HAP-1 (cell line): ENCODE results near the gene STK10.

Experiments
- DNase-seq, 2 experiments: peaks; one replicate each; pipeline ENCODE4 v3.0.0-alpha.2; 2016 to 2020; ENCODE audit warnings: low spot score in 2 of 2
- H3K27me3 ChIP-seq: fragments of 250-450 bp; sonication (Bioruptor Pico); 2 replicates; pipeline ENCODE4 v1.5.1; 2020; ENCODE audit warnings: low read depth, mild to moderate bottlenecking, moderate library complexity
- H3K36me3 ChIP-seq: fragments of 250-450 bp; sonication (Bioruptor Pico); replicated peaks from 2 replicates; pipeline ENCODE4 v1.5.1; 2020; ENCODE audit warnings: mild to moderate bottlenecking
- H3K4me1 ChIP-seq: fragments of 250-450 bp; sonication (Bioruptor Pico); 2 replicates; pipeline ENCODE4 v1.5.1; 2020; ENCODE audit warnings: mild to moderate bottlenecking
- H3K4me3 ChIP-seq: fragments of 250-450 bp; sonication (Bioruptor Pico); 2 replicates; pipeline ENCODE4 v1.5.1; 2020; ENCODE audit warnings: mild to moderate bottlenecking, moderate library complexity
- H3K9me3 ChIP-seq: fragments of 250-450 bp; sonication (Bioruptor Pico); 2 replicates; pipeline ENCODE4 v1.5.1; 2020; ENCODE audit warnings: mild to moderate bottlenecking, moderate library complexity
- in situ Hi-C: fragments of 300-500 bp; cut with MboI; formaldehyde crosslinking; loops from 3 replicates; pipeline ENCODE4 v1.14.3; 2020; ENCODE audit warnings: low sequenced_read_pairs, inconsistent platforms, mixed read lengths

STK10 gene

DNA sequence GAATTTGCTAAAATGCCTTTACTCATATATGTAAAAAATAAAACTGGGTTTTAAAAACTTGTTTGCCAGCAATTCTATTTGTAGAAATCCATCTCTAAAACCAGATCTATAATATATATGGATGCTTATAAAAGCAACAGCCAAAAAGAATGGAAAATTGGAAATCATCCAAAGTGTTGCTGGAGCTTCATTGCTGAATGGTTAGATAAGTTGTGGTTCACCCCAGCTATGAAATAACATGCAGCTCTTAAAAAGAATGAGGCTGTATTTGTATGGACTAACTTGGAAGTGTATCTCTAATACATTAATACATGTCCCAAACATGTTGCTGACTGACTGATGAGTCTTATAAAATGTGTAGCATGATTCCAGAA, 76.2 kb downstream of the STK10 start:
- no peak for DNase-seq
- Histone ChIP-seq H3K4me1 (peaks cover 25% of the 10 kb centered on the region), H3K27me3 (no peaks in the 10 kb centered on the region), H3K9me3 (no peaks in the 10 kb centered on the region), H3K36me3 (no peaks in the 10 kb centered on the region; the same call in 1 of the 2 replicates), H3K4me3 (no peak overlapping the region)
- in situ Hi-C loops: loop anchor here (5.0 to 25.0 kb wide), 2 partner anchors 75 to 575 kb away; partner anchors contain the start of gene STK10

DNA sequence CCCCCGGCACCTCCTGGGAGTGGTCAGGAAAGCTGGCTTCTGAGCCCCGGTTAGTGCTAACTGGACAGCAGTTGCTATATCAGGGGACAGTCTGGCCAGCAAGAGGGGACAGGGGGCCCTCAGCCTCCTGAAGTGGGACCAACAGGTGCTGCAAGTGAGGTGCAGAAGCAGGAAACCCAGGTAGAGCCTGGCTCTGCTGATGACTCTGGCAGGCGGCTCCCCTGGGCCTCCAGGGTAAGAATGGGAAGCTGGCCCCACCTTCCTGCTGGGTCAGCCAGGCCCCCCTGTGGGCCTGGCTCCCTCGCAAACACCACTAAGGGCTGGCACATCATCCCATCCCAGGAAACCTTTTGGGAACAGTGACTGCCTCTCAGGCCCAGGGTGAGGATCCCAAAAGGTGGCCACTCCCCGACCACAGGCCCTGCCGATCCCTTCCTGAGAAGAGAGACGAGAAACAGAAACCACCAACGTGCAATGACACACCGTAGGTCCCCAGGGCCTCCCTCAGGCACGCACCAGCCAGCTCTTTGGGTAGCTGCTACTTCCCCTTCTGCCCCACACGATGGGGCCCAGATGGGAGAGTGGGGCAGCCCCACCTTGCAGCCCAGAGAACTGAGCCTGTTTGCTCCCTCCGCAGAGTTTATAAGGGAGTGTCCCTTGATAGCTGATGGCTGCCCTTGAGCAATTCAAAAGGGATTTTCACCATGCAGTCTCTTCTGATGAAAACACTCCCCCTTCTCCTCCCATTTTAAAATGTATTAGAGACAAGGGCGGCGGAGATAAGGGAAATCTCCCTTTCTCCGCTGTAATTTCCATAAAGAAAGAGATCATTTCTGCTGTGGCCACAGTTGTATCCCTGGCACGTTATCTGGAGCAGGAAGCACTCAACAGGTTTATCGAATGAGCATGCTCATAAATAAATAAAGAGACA, 76.8 kb downstream of the STK10 start:
- no peaks in the 10 kb centered on the region for H3K27me3 ChIP-seq
- in situ Hi-C loops: loop anchor here (5.0 to 25.0 kb wide), 2 partner anchors 76 to 576 kb away; partner anchors contain the start of gene STK10
- H3K4me1 ChIP-seq: peaks cover 30% of the 10 kb centered on the region
- DNase-seq: peak; percentile 51
- H3K36me3 ChIP-seq: no peaks in the 10 kb centered on the region; the same call in 1 of the 2 replicates
- no peaks in the 10 kb centered on the region for H3K9me3 ChIP-seq
- H3K4me3 ChIP-seq: no peak overlapping the region

DNA sequence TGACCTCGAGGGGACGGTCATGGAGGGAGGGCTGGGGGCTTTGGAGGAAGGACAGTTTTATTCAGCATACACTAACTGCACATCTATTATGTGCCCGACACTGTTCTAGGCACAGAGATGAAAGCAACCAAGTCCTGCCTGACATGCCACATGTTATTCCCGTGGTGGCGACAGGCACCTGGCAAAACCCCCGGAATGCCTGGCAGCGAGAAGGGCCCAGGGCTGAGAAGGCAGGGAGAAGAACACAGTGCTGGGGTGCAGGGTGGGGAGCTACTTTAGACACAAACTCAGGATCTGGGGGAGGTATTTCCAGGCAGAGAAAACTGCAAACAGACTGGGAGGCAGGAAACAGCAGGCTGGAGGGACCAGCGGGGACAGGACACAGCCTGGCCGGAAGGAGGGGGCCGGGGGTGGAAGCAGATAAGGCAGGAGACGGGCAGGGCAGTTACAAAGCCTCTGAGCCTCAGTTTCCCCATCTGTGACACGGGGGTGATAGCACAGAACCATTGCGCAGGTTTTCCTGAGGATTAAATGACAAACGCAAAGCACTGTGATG, 77.7 kb downstream of the STK10 start:
- in situ Hi-C loops: loop anchor here (5.0 to 25.0 kb wide), 2 partner anchors 77 to 577 kb away; partner anchors contain the start of gene STK10
- H3K4me3 ChIP-seq: no peak overlapping the region
- peaks cover 30% of the 10 kb centered on the region for H3K4me1 ChIP-seq
- no peaks in the 10 kb centered on the region; the same call in 1 of the 2 replicates for H3K36me3 ChIP-seq
- DNase-seq: no peak
- no peaks in the 10 kb centered on the region for H3K9me3 ChIP-seq
- H3K27me3 ChIP-seq: no peaks in the 10 kb centered on the region

DNA sequence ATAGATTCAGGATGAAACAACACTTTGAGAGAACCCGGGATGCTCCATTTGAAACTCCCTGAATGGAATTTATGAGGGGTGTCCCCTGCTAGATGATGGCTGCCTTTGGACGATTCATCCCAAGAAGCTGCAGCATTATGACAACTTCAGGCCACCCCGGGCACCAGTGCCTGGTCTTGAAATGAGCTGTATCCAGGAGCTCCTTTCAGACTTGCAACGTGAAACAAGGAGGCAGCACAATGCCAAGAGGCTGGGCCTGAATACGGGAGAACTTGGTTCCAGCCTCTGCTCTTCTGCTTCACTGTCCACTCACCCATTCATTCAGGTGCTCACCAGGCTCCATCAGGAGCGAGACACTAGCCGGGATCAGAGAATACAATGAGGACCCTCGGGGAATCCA, 78.3 kb downstream of the STK10 start:
- no peak overlapping the region for H3K4me3 ChIP-seq
- H3K36me3 ChIP-seq: no peaks in the 10 kb centered on the region
- H3K9me3 ChIP-seq: no peaks in the 10 kb centered on the region
- in situ Hi-C loops: loop anchor here (5.0 to 25.0 kb wide), 3 partner anchors 78 to 578 kb away; partner anchors contain the start of genes STK10 and UBTD2
- no peak for DNase-seq
- H3K27me3 ChIP-seq: no peaks in the 10 kb centered on the region
- H3K4me1 ChIP-seq: peaks cover 30% of the 10 kb centered on the region

DNA sequence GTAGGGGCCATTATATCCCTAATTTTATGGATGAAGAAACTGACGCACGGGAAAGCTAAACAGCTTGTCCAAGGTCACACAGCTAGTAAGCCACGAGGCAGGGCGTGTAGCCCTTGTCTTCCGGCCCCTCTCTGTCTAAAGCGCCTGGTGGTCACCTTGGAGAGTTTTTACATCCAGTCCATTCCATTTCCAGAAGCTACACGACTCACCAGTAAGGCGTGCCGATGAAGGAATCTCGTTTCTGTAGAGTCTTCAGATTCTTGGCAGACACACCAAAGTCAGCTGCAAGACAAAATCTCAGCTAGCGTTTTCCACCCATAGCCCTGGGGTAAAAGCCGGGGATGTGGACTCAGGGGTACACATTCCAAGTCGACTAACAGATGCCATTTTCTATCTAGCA, 80.5 kb downstream of the STK10 start:
- no peak overlapping the region for H3K4me3 ChIP-seq

DNA sequence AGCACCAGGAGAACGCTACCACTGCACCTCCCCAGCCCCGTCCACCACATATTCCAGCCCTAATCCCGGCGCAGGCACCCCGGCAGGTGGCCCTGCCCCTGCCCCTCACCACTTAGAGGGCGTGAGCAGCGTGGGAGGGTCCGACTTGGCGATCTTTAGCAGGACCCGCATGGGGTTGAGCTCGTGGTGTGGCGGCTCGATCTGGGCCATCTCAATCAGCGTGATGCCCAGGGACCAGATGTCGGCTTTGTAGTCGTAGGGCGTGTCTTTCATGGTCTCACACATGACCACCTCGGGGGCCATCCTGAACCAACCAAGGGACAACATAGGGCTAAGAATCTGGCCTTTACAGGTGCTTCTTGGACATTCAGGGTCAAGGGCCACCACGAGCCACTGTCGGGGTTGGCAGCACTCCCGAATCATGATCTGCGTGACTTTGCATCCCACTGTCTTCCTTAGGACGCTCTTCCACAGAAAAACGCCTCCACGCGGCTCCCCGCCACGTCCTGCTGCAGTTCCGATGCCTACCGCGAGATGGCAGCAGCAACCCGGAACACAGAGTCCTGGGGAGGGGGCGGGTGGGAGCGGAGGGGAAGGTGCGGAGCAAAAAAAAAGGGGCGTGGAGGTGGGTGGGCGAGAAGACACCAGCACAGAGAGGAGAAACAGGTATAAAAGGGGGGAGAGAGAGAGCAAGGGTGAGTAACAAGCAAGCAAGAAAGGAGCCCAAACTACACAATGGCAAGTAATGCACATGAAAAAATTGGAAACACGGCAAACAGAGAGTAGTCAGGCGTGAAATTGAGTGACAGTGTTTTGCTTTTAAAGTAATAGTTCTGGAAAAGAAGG, 81.3 kb downstream of the STK10 start:
- in situ Hi-C loops: loop anchor here (10.0 to 25.0 kb wide), 2 partner anchors 178 to 581 kb away; partner anchors contain the start of gene UBTD2
- no peaks in the 10 kb centered on the region for H3K36me3 ChIP-seq
- peaks cover 25% of the 10 kb centered on the region for H3K4me1 ChIP-seq
- no peaks in the 10 kb centered on the region for H3K9me3 ChIP-seq
- H3K4me3 ChIP-seq: peak overlapping the region; percentile 12
- peak; percentile 43 to 85 for DNase-seq
- H3K27me3 ChIP-seq: no peaks in the 10 kb centered on the region

More for the DNA sequence above, 80.5 kb downstream of the STK10 start:
- DNase-seq: peak in 1 of 2 experiments; percentile 40
- Histone ChIP-seq H3K9me3 (no peaks in the 10 kb centered on the region), H3K4me1 (peaks cover 27% of the 10 kb centered on the region), H3K27me3 (no peaks in the 10 kb centered on the region), H3K36me3 (no peaks in the 10 kb centered on the region)
- in situ Hi-C loops: loop anchor here (10.0 to 25.0 kb wide), 2 partner anchors 177 to 580 kb away; partner anchors contain the start of gene UBTD2

DNA sequence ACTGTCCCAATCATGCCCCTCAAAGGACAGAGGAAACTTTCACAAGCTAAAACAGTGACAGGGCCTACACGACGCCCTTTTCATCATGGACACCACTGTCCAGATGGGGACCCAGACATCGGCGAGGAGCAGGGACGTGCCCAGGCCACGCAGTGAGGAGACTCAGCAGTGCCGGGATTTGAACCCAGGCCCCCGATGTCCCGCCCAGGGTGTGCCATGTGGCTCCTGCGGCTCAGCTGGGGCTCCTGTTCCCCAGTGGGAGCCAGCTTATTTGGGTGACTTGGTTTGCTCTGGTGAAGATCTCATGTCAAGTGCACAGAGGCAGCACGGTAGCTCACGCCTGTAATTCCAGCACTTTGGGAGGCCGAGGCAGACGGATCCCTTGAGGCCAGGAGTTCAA, 82.2 kb downstream of the STK10 start:
- in situ Hi-C loops: loop anchor here (10.0 to 25.0 kb wide), 2 partner anchors 179 to 581 kb away; partner anchors contain the start of gene UBTD2
- DNase-seq: no peak

DNA sequence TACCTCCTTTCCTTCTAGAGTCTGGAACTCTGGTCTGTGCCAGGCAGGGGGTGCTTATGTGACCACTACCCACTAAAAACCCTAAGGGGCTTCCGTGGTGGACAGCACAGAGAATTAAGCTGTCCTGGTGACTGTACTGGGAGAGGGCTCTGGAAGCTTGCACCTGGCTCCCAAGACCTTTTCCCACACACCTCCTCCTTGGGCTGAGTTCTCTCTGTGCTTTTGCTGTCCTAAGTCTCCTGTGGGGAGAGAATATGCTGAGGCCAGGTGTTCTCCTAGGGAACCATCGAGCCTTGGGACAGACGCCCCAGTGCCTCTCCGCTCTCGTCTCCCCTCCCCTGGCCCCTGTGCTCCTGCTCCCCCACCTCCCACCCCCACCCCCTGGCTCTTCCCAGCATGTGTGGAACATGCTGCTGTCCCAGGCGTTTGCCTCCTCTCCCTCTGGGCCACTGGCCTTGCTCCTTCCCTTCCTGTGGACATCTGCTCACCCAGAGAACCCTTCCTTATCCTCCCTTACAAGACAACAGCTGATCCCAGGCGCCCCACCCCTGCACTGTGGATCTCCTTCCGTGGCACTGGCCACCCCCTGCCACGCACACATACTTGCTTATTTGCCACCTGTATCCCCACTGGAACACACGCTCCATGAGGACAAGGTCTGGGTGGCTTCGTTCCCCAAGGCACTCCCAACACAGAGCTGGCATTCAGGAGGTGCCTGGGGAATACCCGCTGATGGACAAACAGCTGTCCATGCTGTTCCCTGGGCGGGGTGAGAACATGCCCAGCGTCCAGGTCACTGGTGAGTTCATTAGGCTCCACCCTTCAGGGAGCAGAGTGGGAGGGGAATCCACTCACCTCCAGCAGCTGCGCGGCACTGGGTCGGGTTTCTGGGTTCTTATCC, 83.0 kb downstream of the STK10 start:
- Histone ChIP-seq H3K27me3 (no peaks in the 10 kb centered on the region), H3K9me3 (no peaks in the 10 kb centered on the region), H3K4me3 (no peak overlapping the region), H3K4me1 (peaks cover 17% of the 10 kb centered on the region), H3K36me3 (no peaks in the 10 kb centered on the region)
- in situ Hi-C loops: loop anchor here (10.0 to 25.0 kb wide), 2 partner anchors 180 to 582 kb away; partner anchors contain the start of gene UBTD2
- no peak for DNase-seq

More for the DNA sequence above, 82.2 kb downstream of the STK10 start:
- Histone ChIP-seq H3K36me3 (no peaks in the 10 kb centered on the region), H3K27me3 (no peaks in the 10 kb centered on the region), H3K4me3 (no peak overlapping the region), H3K9me3 (no peaks in the 10 kb centered on the region), H3K4me1 (peaks cover 17% of the 10 kb centered on the region)

DNA sequence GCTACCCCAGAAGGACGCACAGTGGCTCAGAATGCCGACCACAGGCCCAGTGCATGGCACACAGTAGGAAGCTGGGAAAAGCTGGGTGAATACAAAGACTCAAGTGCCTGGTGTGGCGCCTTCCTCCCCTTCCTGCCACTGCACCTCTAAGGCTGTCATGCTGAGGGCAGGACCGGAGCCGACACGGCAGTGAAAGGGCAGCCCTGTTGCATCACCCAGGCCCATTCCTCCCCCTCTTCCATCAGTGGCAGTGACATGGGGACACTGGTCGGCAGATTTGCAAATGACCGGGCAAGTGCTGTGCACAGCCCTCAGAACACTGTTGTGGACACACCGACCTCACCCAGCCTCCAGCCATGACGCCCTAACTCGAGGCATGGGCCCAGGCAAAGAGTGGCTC, 84.0 kb downstream of the STK10 start:
- Histone ChIP-seq H3K4me1 (peaks cover 17% of the 10 kb centered on the region), H3K27me3 (no peaks in the 10 kb centered on the region), H3K36me3 (no peaks in the 10 kb centered on the region), H3K4me3 (no peak overlapping the region), H3K9me3 (no peaks in the 10 kb centered on the region)
- no peak for DNase-seq
- in situ Hi-C loops: loop anchor here (10.0 to 25.0 kb wide), 2 partner anchors 181 to 583 kb away; partner anchors contain the start of gene UBTD2

DNA sequence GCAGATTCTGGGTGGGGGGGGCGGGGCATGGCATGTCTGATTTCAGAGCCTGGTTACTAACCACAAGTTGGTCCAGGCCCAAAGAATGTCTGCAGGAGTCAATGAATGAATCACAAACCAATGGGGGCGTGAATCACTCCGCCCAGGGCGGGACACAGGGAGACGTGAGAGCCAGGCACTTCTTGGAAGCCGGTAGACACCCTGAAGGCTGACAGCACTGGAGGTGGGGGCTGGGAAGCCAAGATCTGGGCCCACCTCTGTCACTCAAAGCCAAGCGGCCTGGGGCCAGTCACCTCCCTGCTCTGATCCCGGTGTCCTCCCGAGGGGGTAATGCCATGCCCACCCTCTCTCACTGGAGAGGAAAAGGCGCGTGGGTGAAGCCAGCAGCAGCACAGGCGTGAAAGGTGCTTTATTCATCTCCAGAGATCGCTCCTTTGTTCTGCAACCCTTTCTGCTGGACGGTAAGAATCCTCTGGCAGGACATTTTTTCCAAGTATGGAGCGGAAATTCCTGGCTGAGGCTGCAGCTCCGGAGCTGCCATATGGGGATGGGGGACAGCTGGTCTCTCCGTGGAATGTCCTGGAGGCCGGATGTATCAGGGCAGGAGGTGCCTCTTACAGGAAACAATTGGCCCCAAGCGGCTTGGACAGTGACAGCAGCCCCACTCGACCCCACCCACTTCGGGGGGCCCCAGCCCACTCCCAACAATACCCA, 85.0 kb downstream of the STK10 start:
- in situ Hi-C loops: loop anchor here (10.0 to 25.0 kb wide), 2 partner anchors 182 to 584 kb away; partner anchors contain the start of gene UBTD2
- DNase-seq: peak; percentile 31 to 63
- H3K27me3 ChIP-seq: no peaks in the 10 kb centered on the region
- H3K36me3 ChIP-seq: no peaks in the 10 kb centered on the region; the same call in 1 of the 2 replicates
- peaks cover 17% of the 10 kb centered on the region for H3K4me1 ChIP-seq
- no peaks in the 10 kb centered on the region for H3K9me3 ChIP-seq
- no peak overlapping the region for H3K4me3 ChIP-seq

DNA sequence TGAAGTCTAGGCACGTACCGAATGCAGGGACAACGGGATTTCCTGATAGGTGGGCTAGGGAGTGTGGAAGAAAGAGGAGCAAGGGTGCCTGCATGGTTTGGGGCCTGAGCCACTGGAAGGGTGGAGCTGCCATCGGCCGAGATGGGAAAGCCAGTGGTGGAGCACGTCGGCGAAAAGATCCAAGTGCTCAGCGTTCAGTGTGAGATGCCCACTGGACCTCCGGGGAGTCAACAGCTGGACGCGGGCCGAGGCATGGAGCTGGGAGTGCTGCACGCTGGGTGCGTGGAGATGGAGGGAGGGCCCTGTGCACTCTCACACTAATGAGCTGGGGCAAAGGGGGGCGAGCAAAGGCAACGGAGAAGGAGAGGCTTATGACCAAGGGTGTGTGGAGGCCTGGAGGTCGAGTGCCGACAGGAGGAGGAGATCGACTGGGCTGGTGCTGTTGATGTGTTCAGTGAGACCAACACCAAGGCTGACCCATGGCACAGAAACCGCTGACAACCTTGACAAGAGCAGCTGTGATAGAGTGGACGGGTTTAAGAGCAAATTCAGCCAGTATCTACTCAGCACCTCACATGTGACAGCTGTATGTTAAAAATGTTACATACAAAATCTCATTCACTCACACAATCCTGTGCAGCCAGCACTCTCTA, 85.7 kb downstream of the STK10 start:
- no peak for DNase-seq
- H3K9me3 ChIP-seq: no peaks in the 10 kb centered on the region
- H3K4me1 ChIP-seq: peaks cover 15% of the 10 kb centered on the region
- no peaks in the 10 kb centered on the region for H3K27me3 ChIP-seq
- in situ Hi-C loops: loop anchor here (10.0 to 25.0 kb wide), 2 partner anchors 182 to 585 kb away; partner anchors contain the start of gene UBTD2
- H3K4me3 ChIP-seq: no peak overlapping the region
- no peaks in the 10 kb centered on the region; the same call in 1 of the 2 replicates for H3K36me3 ChIP-seq
